ENCODE results near the gene CMTM6. TPM values are rescaled to one million over a fixed set of nuclear protein-coding genes. Genes with fewer than 3 reads are reported as not detected.
A peak's percentile ranks its signal among the peaks of the same experiment; 100 is the strongest.
"Not testable (repeated sequence)": the region's sequence is repeated elsewhere in the genome, so short reads cannot be mapped to it uniquely, and the experiment has no call there.

CMTM6 gene
- total and polyA plus RNA-seq, 10 of the 15 experiments (the other 5 are each of a cell fraction or from before 2014, with no cell fraction given), result 27.1 to 97.3 (median 61.4) TPM

DNA sequence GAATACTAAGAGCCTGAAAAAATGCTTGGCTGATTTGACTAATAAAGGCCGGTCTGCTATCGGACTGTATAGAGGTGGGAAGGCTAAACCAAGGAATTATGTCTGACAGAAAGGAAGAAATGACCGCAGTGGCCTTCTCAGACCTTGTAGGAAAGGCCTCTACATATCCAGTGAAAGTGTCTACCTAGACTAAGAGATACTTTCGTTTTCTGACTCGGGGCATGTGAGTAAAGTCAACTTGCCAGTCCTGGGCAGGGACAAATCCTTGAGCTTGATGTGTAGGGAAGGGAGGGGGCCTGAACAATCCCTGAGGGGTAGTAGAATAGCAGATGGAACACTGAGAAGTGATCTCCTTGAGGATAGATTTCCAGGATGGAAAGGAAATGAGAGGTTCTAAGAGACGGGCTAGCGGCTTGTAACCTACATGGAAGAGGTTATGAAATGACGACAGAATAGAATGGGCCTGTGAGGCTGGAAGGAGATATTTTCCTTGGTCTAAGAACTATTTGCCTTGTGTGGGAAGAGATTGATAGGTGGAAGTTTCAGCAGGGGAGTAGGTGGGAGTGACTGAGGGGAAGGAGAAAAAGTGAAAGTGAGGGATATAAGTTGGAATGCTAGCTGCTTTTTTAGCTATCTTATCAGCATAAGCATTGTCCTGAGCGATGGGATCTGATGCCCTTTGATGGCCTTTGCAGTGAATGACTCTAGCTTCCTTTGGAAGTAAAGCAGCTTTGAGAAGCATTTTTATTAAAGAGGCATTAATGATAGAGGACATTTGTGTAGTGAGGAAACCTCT lies 40.3 kb downstream of the CMTM6 start:
- H3K9me3 ChIP-seq (replicated peaks; ENCODE audit: control insufficient read depth, insufficient read depth, low read length); ATAC-seq; BruUV-seq (replicated peaks); H3K27ac ChIP-seq (ENCODE audit: control insufficient read depth, insufficient read depth); RAD21 ChIA-PET (ENCODE audit: unreplicated experiment); H3K36me3 ChIP-seq (ENCODE audit: control insufficient read depth in 2 of 2, insufficient read depth in 2 of 2, low read length in 1 of 2); H2AFZ ChIP-seq (ENCODE audit: control insufficient read depth, low read depth, low read length); H3K27me3 ChIP-seq (replicated peaks in 1 of 2; ENCODE audit: control insufficient read depth in 2 of 2, insufficient read depth in 2 of 2, low read length in 1 of 2); POLR2A ChIA-PET; H3K79me2 ChIP-seq (ENCODE audit: control insufficient read depth, insufficient read depth, low read length); H3K4me2 ChIP-seq (ENCODE audit: control insufficient read depth, insufficient read depth); H3K9ac ChIP-seq (ENCODE audit: control insufficient read depth, insufficient read depth, low read length); FAIRE-seq; H3K4me3 ChIP-seq; in situ Hi-C loops (cut with MboI); intact Hi-C loops (cut with micrococcal nuclease; ENCODE audit: unreplicated experiment); H4K20me1 ChIP-seq (ENCODE audit: control insufficient read depth, insufficient read depth); DNase-seq (ENCODE audit: low read depth, low spot score): not testable (repeated sequence)
- SMC1A ChIA-PET (ENCODE audit: uncharacterized antibody, unreplicated experiment), result interaction anchor here (1.1 to 2.2 kb wide), 3 partner anchors 23 to 88 kb away, joined by 3 to 10 read pairs (median 7); no protein-coding TSS in a partner anchor
- WGBS (ENCODE audit: insufficient coverage, insufficient replicate concordance, low lambda C conversion rate, missing lambda C conversion rate), result 85% methylated on average over 6 of the region's 9 CpGs
- CTCF ChIA-PET, result interaction anchor here (0.7 to 3.6 kb wide), 4 partner anchors 34 to 87 kb away, joined by 3 to 18 read pairs (median 4); no protein-coding TSS in a partner anchor
- peaks cover 21% of the 10 kb centered on the region for H3K4me1 ChIP-seq (ENCODE audit: control insufficient read depth, insufficient read depth, low read length)

DNA sequence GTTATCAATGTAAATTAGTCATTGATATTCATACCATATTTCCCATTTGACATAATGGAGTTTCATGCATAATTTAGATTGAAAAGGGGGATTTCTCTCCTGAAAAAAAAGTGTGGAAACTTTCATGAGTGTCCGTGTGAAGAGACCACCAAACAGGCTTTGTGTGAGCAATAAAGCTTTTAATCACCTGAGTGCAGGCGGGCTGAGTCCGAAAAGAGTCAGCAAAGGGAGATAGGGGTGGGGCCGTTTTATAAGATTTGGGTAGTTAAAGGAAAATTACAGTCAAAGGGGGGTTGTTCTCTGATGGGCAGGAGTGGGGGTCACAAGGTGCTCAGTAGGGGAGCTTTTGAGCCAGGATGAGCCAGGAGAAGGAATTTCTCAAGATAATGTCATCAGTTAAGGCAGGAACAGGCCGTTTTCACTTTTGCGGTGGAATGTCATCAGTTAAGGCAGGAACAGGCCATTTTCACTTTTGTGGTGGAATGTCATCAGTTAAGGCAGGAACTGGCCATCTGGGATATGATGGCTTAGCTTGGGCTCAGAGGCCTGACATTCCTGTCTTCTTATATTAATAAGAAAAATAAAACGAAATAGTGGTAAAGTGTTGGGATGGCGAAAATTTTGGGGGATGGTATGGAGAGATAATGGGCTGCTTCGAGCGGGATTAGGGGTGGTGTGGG lies 41.7 kb downstream of the CMTM6 start:
- H3K27me3 ChIP-seq (replicated peaks in 1 of 2; ENCODE audit: control insufficient read depth in 2 of 2, insufficient read depth in 2 of 2, low read length in 1 of 2); H3K36me3 ChIP-seq (ENCODE audit: control insufficient read depth in 2 of 2, insufficient read depth in 2 of 2, low read length in 1 of 2); BruUV-seq (replicated peaks); ATAC-seq; H4K20me1 ChIP-seq (ENCODE audit: control insufficient read depth, insufficient read depth); intact Hi-C loops (cut with micrococcal nuclease; ENCODE audit: unreplicated experiment); FAIRE-seq; H3K79me2 ChIP-seq (ENCODE audit: control insufficient read depth, insufficient read depth, low read length); in situ Hi-C loops (cut with MboI); DNase-seq (ENCODE audit: low read depth, low spot score); H3K9me3 ChIP-seq (replicated peaks; ENCODE audit: control insufficient read depth, insufficient read depth, low read length); H3K9ac ChIP-seq (ENCODE audit: control insufficient read depth, insufficient read depth, low read length); H2AFZ ChIP-seq (ENCODE audit: control insufficient read depth, low read depth, low read length); H3K27ac ChIP-seq (ENCODE audit: control insufficient read depth, insufficient read depth): not testable (repeated sequence)
- RAD21 ChIA-PET (ENCODE audit: unreplicated experiment), result interaction anchor here (1.0 to 2.4 kb wide), 8 partner anchors 9 to 86 kb away, joined by 3 to 11 read pairs (median 5); no protein-coding TSS in a partner anchor
- Histone ChIP-seq H3K4me1 (ENCODE audit: control insufficient read depth, insufficient read depth, low read length) (peaks cover 29% of the 10 kb centered on the region), H3K4me3 (peak overlapping the region; percentile 30; the same call in 1 of the 2 replicates), H3K4me2 (ENCODE audit: control insufficient read depth, insufficient read depth) (peak overlapping the region; percentile 5; the same call in 1 of the 2 replicates)
- 76% methylated on average over 10 of the region's 10 CpGs for WGBS (ENCODE audit: insufficient coverage, insufficient replicate concordance, low lambda C conversion rate, missing lambda C conversion rate)
- POLR2A ChIA-PET, result interaction anchor here (1.3 to 1.5 kb wide), 2 partner anchors 12 to 70 kb away, joined by 3 read pairs; partner anchors contain the start of gene CMTM7
- SMC1A ChIA-PET (ENCODE audit: uncharacterized antibody, unreplicated experiment), result interaction anchor here (0.8 to 3.0 kb wide), 10 partner anchors 8 to 87 kb away, joined by 3 to 16 read pairs (median 4); no protein-coding TSS in a partner anchor
- CTCF ChIA-PET, result interaction anchor here (2.2 to 7.3 kb wide), 3 partner anchors 22 to 85 kb away, joined by 8 to 41 read pairs (median 18); no protein-coding TSS in a partner anchor

Measured in GM12878 (cell line).